ENCODE measurements around the gene PHACTR3.

GRCh38 chr20:59647271-59647670 lies 42.9 kb downstream of the PHACTR3 start:
- TF ChIP-seq, protein P1, sequence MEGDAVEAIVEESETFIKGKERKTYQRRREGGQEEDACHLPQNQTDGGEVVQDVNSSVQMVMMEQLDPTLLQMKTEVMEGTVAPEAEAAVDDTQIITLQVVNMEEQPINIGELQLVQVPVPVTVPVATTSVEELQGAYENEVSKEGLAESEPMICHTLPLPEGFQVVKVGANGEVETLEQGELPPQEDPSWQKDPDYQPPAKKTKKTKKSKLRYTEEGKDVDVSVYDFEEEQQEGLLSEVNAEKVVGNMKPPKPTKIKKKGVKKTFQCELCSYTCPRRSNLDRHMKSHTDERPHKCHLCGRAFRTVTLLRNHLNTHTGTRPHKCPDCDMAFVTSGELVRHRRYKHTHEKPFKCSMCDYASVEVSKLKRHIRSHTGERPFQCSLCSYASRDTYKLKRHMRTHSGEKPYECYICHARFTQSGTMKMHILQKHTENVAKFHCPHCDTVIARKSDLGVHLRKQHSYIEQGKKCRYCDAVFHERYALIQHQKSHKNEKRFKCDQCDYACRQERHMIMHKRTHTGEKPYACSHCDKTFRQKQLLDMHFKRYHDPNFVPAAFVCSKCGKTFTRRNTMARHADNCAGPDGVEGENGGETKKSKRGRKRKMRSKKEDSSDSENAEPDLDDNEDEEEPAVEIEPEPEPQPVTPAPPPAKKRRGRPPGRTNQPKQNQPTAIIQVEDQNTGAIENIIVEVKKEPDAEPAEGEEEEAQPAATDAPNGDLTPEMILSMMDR (IDR thresholded peaks at IDR 0.05) = no peak
- no peak for TF ChIP-seq POLR2A (IDR thresholded peaks at IDR 0.05)

Data from lower leg skin (tissue), 3 donors.